NCI-H146 (cell line): Measurements from ENCODE around the gene IVNS1ABP.
"Not testable (repeated sequence)": the region's sequence is repeated elsewhere in the genome, so short reads cannot be mapped to it uniquely, and the experiment has no call there.

Source experiments
- DNase-seq: peaks from one replicate; lab custom pipeline; 2025; lab: John Stamatoyannopoulos, UW

Gene IVNS1ABP

DNA sequence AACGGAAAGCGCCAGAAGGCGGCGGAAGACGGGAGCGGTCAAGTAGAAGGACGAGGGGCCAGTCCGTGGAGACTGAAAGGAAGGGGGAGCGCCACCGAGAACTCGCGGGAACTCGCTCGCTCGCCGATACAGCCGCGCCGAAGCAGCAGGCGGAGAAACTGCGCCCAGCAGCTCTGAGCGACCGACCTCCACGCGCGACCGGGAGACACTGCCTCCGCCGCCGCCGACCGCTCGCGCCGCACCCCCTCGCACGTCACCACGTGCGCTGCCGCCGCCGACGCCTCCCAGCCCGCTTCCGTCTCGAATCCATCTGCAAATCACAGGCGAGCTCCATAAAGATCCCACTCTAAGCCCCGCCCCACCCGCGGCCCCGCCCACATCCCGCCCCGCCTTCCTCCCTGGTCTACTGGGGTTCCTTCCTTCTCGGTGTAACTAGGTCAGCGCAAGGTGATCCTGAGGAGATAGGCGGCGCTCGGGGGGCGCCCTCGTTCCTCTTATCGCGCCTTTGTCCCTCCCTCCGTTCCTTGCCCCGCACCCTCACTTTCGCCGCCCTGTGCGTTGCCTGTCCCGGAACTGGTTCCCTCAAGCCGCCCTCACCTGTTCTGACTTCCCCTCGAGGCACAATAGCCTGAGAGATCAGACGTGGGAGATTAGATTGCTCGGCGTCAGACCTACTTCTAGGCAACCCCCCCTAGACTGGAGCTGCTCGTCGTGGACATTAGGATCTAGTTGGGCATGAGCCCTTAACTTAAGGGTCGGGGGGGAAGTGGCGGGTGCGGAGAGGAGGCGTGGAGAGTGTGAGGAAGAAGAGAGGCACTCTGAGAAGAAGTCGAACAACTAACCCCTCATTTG is at the start of gene IVNS1ABP:
IVNS1ABP (minus strand) TSS at position 210 of the 852 bp plus-strand sequence. CDS start 7,750 bp downstream, outside the sequence.
- DNase-seq, result peak; percentile 96

- DNase-seq, result no peak
These were observed 48.9 kb upstream of the IVNS1ABP start for GRCh38 chr1:185365951-185366350.

- DNase-seq, result not testable (repeated sequence)
These were observed 47.5 kb upstream of the IVNS1ABP start for GRCh38 chr1:185364528-185364927.

DNA sequence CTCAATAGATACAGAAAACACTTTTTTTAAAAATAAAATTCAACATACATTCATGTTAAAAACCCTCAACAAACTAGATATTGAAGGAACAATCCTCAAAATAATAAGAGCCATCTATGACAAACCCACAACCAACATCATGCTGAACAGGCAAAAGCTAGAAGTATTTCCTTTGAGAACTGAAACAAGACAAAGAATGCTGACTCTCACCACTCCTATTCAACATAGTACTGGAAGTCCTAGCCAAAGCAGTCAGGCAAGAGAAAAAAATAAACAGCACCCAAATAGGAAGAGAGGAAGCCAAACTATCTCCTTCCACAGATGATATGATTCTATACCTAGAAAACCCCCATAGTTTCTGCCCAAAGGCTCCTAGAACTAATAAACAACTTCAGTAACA is 46.2 kb upstream of the IVNS1ABP start:
- DNase-seq, result no peak

- DNase-seq, result no peak
These were observed 43.7 kb upstream of the IVNS1ABP start for GRCh38 chr1:185360714-185361113.

- DNase-seq, result no peak
These were observed 41.9 kb upstream of the IVNS1ABP start for GRCh38 chr1:185358957-185359356.

GRCh38 chr1:185355947-185356346 is 38.9 kb upstream of the IVNS1ABP start:
- no peak for DNase-seq

DNA sequence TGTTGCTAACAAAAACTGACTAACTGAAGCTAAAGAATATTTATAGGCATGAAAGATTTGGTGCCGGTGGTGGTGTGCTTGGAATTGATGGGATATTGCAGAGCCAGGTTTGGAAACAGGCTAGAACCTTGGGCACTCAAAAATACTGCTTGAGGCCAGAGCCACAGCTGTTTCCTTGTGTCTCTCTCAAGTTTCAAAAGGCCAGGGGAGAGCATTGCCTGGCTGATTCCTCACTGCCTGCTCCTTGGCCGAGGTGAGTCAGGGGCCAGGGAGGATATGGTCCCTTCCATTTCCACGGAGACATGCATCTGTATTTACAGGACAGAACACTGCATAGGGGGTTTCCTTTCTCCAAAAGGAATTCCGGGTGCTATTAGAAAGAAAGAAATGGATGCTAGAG is 36.1 kb upstream of the IVNS1ABP start:
- DNase-seq, result no peak

GRCh38 chr1:185351734-185352466 is 34.9 kb upstream of the IVNS1ABP start:
- DNase-seq, result peak; percentile 3

GRCh38 chr1:185350027-185350442 is 33.0 kb upstream of the IVNS1ABP start:
- no peak for DNase-seq

- no peak for DNase-seq
These were observed 32.5 kb upstream of the IVNS1ABP start for GRCh38 chr1:185349556-185349955.

GRCh38 chr1:185348985-185349384 is 31.9 kb upstream of the IVNS1ABP start:
- DNase-seq, result no peak

DNA sequence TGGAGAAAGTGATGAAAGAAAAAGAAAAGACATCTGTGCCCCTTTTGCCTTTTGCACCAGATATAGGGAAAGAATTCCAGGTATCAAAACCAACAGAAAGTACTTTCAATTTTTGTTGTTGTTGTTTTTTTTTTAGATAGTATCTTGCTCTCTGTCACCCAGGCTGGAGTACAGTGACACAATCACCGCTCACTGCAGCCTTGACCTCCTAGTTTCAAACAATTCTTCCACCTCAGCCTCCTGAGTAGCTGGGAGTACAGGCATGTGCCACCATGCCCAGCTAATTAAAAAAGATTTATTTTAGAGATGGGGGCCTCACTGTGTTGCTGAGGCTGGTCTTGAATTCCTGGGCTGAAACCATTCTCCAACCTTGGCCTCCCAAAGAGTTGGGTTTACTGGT is 31.3 kb upstream of the IVNS1ABP start:
- no peak for DNase-seq

DNA sequence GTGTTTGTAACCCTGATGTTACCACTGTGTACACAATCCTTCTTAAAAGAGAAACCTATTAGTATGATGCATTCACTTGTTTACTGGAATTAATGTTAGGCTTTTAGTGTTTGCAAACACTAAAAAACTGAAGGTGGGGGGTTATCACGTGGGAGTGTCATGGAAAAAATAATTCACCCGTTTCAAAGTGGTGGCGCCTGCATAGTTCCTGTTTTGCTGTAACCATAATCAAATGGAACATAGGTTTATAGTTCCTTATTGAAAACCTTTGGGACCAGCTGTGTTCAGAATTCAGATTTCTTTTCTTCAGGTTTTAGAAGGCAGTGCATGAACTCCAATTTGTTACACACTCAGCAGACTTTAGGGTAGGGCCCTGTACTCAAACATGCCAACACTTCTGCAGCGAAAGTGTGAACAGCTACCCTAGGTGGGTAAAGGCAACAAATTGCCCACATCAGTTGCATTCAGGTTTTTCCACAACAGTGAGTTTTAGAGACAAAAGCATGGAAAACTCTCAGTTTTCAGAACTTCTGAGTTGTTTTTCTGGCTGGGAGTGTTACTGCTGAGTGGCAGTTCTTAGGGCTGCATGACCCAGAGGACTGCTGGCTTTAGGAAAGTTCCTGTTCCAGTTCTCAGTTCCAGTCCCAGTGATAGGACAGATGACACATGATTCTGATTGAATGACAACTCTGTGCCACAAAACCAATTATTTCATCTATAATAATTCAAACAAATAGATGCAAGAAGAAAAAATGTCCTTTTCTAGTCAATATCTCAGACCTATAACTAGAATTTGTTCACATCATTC is 29.1 kb upstream of the IVNS1ABP start:
- no peak for DNase-seq

- DNase-seq, result no peak
These were observed 26.3 kb upstream of the IVNS1ABP start for GRCh38 chr1:185343306-185343705.

DNA sequence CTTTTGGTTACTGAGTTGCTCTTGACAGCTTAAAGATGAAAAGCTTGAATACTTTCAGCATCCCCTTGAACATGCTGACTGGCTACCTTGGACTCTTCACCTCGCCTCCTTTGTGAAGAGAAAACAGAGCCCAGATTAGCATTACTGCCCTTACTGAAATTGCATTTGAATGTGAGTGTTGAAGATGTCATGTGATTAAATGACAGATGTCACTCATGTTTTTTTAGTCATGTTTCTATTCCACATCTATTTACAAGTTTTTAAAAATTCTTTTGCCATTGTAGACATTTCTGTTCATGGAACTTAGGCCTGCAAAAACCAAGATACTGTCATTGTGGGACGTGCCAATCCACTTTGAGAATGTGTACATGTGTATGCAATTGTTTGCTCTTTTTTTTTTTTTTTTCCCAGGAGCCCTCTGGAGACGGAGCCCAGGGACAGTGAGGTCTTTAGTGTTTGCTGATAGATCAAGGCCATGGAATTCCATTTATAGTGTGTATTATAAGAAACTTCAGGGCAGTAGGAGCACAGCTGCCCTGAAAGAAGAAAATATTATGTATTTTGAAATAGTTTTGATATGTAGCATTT is 25.7 kb upstream of the IVNS1ABP start:
- no peak for DNase-seq

GRCh38 chr1:185342017-185342416 is 25.0 kb upstream of the IVNS1ABP start:
- DNase-seq, result no peak

GRCh38 chr1:185341196-185341781 is 24.2 kb upstream of the IVNS1ABP start:
- no peak for DNase-seq

GRCh38 chr1:185338719-185339622 is 21.9 kb upstream of the IVNS1ABP start:
- DNase-seq, result no peak

- DNase-seq, result no peak
These were observed 20.2 kb upstream of the IVNS1ABP start for GRCh38 chr1:185337246-185337645.
